ENCODE data around the gene CCDC57. TPM values are rescaled to one million over a fixed set of nuclear protein-coding genes. Genes with fewer than 3 reads are reported as not detected.
A peak's percentile ranks its signal among the peaks of the same experiment; 100 is the strongest.

CCDC57 gene
- polyA plus RNA-seq, 3 donors: 17.1 to 43.8 (median 20.1) TPM

DNA sequence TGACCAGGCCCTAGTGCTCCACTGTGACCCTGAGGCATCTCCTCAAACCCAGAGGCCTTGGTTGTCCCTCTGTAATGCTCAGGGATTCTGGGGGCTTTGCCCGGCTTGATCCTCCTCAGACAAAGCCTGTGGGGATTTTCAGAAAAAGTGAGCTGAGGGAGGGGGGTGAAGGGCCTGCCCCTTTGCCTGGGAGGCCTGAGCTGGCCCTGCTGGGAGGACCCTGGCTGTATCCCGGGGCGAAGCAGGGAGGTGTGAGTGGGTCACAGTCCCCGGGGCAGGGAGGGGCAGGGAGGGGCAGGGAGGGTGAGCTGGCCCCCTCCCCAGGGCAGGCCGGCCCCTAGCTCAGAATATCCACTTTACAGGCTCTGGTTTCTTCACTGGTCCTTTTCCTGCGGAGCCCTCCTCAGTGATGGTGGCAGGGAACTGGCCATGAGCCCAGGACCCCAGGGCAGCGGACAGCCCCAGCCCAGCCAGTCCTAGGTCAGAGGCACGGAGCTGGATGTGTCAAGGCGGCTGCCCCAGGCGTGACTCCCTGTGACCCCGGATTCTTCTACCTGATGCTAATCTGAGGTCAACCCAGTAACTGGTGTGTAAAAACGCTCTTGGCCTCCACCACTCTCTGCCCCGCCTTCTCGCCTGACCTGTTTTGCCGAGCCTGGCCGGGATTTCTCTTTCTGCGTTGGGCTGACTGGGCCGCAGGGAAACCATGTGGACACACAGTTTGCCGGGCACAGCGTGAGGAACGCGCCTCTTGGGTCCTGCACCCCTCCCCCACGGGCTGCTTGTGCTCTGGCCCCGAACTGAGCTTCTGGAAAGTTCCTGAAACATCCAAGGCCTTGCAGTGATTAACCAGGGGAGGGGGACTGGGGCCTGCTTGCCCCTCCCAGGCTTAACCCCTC is 108.8 kb downstream of the CCDC57 start:
- Histone ChIP-seq H3K9ac (ENCODE audit: insufficient read depth, low read length, poor library complexity, severe bottlenecking) (no peak overlapping the region), H3K4me1 (ENCODE audit: control insufficient read depth in 1 of 2, insufficient read depth in 2 of 2, low read length in 2 of 2) (peaks cover 35 to 38% of the 10 kb centered on the region in 2 donors), H3K9me3 (replicated peaks in 1 of 2; ENCODE audit: control insufficient read depth in 1 of 2, insufficient read depth in 1 of 2, low read length in 2 of 2) (no peaks in the 10 kb centered on the region), H3K4me3 (replicated peaks in 1 of 3; ENCODE audit: low read depth in 2 of 3, low read length in 3 of 3) (no peak overlapping the region), H3K27ac (ENCODE audit: low read depth in 1 of 2, low read length in 2 of 2) (no peak overlapping the region), H3K27me3 (ENCODE audit: control insufficient read depth in 2 of 2, insufficient read depth in 2 of 2, low read length in 2 of 2) (no peaks in the 10 kb centered on the region), H4K20me1 (ENCODE audit: insufficient read depth, low read length) (no peaks in the 10 kb centered on the region), H3K4me2 (replicated peaks; ENCODE audit: extremely low read depth, low read length, poor library complexity, severe bottlenecking) (no peak overlapping the region), H2AFZ (ENCODE audit: insufficient read depth, low read depth, low read length, poor library complexity, severe bottlenecking) (no peak overlapping the region), H3K36me3 (replicated peaks in 1 of 2; ENCODE audit: control insufficient read depth in 1 of 2, insufficient read depth in 2 of 2, low read length in 2 of 2) (no peaks in the 10 kb centered on the region), H3K79me2 (ENCODE audit: insufficient read depth, low read length) (no peaks in the 10 kb centered on the region)
- Mint-ChIP-seq H3K4me1 (peaks cover 41% of the 10 kb centered on the region), H3K36me3 (no peaks in the 10 kb centered on the region), H3K27ac (peak overlapping the region in 1 of 7 donors; percentile 46), H3K4me3 (no peak overlapping the region), H3K27me3 (ENCODE audit: low read depth in 3 of 3) (peaks cover 0 to 4% (median 0%) of the 10 kb centered on the region in 3 donors), H3K9me3 (no peaks in the 10 kb centered on the region)
- WGBS (ENCODE audit: insufficient coverage): 93% methylated on average over 19 of the region's 24 CpGs
- intact Hi-C loops (cut with micrococcal nuclease): no loop called here
- TF ChIP-seq, protein P1, sequence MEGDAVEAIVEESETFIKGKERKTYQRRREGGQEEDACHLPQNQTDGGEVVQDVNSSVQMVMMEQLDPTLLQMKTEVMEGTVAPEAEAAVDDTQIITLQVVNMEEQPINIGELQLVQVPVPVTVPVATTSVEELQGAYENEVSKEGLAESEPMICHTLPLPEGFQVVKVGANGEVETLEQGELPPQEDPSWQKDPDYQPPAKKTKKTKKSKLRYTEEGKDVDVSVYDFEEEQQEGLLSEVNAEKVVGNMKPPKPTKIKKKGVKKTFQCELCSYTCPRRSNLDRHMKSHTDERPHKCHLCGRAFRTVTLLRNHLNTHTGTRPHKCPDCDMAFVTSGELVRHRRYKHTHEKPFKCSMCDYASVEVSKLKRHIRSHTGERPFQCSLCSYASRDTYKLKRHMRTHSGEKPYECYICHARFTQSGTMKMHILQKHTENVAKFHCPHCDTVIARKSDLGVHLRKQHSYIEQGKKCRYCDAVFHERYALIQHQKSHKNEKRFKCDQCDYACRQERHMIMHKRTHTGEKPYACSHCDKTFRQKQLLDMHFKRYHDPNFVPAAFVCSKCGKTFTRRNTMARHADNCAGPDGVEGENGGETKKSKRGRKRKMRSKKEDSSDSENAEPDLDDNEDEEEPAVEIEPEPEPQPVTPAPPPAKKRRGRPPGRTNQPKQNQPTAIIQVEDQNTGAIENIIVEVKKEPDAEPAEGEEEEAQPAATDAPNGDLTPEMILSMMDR (IDR thresholded peaks at IDR 0.05): no peak
- DNase-seq: no peak

DNA sequence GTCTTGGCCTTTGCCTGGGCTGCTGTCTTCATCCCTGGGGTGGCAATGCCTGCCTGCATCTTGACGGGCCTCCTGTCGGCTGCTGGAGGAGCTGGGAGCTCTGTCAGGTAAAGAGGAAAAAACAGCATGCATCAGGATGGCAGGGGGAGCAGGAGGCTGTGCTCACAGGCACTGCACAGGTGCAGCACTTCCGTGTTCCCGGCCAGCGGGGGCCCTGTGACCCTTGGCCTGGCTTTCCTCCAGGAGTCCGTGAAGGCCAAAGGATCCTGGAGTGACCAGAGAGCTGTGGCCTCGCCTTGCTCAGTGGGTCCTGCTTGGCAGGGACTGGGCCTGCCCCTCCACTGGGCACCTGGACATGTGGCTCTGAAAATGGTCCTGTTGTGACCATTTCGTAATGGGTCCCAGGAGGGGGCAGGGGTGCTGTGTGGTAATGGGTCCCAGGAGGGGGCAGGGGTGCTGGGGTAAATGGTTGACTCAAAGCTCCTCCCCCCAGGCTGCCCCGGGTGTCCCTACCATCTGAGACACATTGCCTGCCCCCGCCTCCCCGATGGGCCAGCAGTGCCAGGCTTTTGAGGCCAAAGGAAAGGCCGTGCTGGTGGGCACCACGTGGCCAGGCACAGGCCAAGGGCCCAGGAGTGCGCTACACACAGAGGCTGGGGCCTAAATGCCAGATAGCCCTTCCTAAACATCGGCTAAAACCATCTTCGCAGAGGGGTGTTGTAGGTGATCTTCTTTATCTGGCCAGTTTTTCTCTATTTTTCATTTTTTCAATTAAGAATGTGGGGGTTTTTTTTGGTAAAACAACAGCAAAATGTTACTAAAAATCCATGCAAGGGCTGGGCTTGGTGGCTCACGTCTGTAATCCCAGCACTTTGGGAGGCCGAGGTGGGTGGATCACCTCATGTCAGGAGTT is 110.6 kb downstream of the CCDC57 start:
- H3K36me3 Mint-ChIP-seq: no peaks in the 10 kb centered on the region
- peaks cover 0 to 4% (median 0%) of the 10 kb centered on the region in 3 donors for H3K27me3 Mint-ChIP-seq (ENCODE audit: low read depth in 3 of 3)
- intact Hi-C loops (cut with micrococcal nuclease): no loop called here
- H3K27ac Mint-ChIP-seq: peak overlapping the region in 2 of 7 donors; percentile 18 to 35
- Histone ChIP-seq H3K27ac (ENCODE audit: low read depth in 1 of 2, low read length in 2 of 2) (no peak overlapping the region), H2AFZ (ENCODE audit: insufficient read depth, low read depth, low read length, poor library complexity, severe bottlenecking) (no peak overlapping the region), H3K9ac (ENCODE audit: insufficient read depth, low read length, poor library complexity, severe bottlenecking) (no peak overlapping the region), H3K4me3 (replicated peaks in 1 of 3; ENCODE audit: low read depth in 2 of 3, low read length in 3 of 3) (no peak overlapping the region), H3K36me3 (replicated peaks in 1 of 2; ENCODE audit: control insufficient read depth in 1 of 2, insufficient read depth in 2 of 2, low read length in 2 of 2) (no peaks in the 10 kb centered on the region), H3K27me3 (ENCODE audit: control insufficient read depth in 2 of 2, insufficient read depth in 2 of 2, low read length in 2 of 2) (no peaks in the 10 kb centered on the region), H3K4me2 (replicated peaks; ENCODE audit: extremely low read depth, low read length, poor library complexity, severe bottlenecking) (no peak overlapping the region), H3K4me1 (ENCODE audit: control insufficient read depth in 1 of 2, insufficient read depth in 2 of 2, low read length in 2 of 2) (peaks cover 33 to 48% of the 10 kb centered on the region in 2 donors), H4K20me1 (ENCODE audit: insufficient read depth, low read length) (no peaks in the 10 kb centered on the region), H3K79me2 (ENCODE audit: insufficient read depth, low read length) (no peaks in the 10 kb centered on the region), H3K9me3 (replicated peaks in 1 of 2; ENCODE audit: control insufficient read depth in 1 of 2, insufficient read depth in 1 of 2, low read length in 2 of 2) (no peaks in the 10 kb centered on the region)
- H3K4me1 Mint-ChIP-seq: peaks cover 36% of the 10 kb centered on the region
- H3K4me3 Mint-ChIP-seq: no peak overlapping the region
- 78% methylated on average over 15 of the region's 18 CpGs for WGBS (ENCODE audit: insufficient coverage)
- TF ChIP-seq, protein P1 (IDR thresholded peaks at IDR 0.05): no peak
- no peaks in the 10 kb centered on the region for H3K9me3 Mint-ChIP-seq
- no peak for DNase-seq

All from CD14-positive monocyte (primary cell).